ENCODE measurements around the gene ZNF488.

Gene ZNF488

GRCh38 chr10:47365431-47366180, 18.5 kb downstream of the ZNF488 start:
- DNase-seq: no peak

- no peak for DNase-seq
Observed at GRCh38 chr10:47364911-47365310, 19.2 kb downstream of the ZNF488 start.

- DNase-seq: peak; percentile 63
Observed at GRCh38 chr10:47364366-47364765, 19.7 kb downstream of the ZNF488 start.

DNA sequence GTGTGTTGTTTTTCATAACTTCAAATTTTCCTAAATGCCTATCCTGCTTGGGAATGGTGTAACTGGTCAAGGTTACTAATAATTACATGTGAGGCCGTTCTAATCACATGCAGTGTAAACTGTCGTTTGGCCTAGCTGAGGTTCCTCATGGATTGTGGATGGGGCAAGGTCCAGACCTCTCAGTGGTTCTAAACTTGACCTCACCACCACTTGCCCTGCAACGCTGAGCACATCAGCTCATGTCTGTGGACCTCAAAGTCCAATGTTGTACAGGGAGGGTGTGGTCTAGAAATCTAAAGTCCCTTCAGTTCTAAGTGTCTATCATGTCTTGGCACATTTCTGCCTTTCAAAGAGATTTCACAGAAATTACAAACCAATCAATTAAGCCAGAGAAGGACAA, 20.3 kb downstream of the ZNF488 start:
- no peak for DNase-seq

- no peak for DNase-seq
Observed at GRCh38 chr10:47362199-47362598, 21.9 kb downstream of the ZNF488 start.

- DNase-seq: peak; percentile 21
Observed at GRCh38 chr10:47361293-47361692, 22.8 kb downstream of the ZNF488 start.

DNA sequence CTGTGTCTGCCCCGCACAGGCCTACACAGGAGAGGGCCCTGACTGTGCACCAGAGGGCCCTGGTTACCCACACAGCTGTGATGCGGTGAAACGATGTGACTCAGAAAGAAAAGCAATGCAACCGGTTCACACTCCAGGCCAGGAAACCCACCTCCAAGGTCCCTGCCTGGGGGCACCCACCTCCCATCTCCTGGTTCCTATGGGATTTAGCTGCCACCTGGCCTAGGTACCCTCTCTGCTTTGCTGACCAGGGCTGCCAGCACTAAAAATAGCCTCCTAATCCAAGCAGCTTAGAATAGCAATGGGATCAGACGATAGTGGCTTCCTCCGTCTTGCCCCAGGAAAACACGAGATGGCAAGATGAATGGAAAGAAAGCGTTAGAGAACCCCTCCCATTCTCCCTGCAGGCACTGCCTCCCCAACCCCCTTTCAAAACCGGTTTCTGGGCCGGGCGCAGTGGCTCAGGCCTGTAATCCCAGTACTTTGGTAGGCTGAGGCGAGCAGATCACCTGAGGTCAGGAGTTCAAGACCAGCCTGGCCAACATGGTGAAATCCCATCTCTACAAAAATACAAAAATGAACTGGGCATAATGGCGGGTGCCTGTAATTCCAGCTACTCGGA, 23.6 kb downstream of the ZNF488 start:
- no peak for DNase-seq

GRCh38 chr10:47359626-47360418, 24.3 kb downstream of the ZNF488 start:
- DNase-seq: no peak

GRCh38 chr10:47359101-47359500, 25.0 kb downstream of the ZNF488 start:
- DNase-seq: no peak

GRCh38 chr10:47358457-47358856, 25.6 kb downstream of the ZNF488 start:
- no peak for DNase-seq

DNA sequence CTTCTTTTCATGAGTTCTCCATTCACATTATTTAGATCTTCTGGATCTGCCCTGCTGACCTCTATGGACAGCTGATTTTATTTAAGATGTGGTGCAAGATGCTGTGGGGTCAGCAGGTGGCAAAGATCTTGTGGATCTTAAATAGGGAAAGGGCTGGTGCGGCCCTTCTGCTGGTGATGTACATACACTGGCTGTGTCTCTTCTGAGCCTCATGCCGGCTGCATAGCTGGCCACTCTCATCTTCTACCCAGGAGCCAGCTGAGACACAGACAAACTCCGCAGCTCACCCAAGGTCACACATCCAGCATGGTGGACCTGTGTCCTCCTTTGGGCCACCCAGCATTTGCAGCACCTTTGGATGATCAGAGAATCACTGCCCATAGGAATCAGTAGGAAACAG, 26.2 kb downstream of the ZNF488 start:
- no peak for DNase-seq

DNA sequence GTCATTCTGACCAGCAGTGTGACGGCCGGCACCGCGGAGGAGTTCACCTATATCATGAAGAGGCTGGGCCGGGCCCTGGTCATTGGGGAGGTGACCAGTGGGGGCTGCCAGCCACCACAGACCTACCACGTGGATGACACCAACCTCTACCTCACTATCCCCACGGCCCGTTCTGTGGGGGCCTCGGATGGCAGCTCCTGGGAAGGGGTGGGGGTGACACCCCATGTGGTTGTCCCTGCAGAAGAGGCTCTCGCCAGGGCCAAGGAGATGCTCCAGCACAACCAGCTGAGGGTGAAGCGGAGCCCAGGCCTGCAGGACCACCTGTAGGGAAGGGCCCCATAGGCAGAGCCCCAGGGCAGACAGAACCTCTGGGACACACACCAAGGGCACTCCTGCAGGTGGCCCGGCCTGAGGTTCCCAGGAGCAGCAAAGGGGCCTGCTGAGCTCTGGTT, 26.9 kb downstream of the ZNF488 start:
- DNase-seq: no peak

DNA sequence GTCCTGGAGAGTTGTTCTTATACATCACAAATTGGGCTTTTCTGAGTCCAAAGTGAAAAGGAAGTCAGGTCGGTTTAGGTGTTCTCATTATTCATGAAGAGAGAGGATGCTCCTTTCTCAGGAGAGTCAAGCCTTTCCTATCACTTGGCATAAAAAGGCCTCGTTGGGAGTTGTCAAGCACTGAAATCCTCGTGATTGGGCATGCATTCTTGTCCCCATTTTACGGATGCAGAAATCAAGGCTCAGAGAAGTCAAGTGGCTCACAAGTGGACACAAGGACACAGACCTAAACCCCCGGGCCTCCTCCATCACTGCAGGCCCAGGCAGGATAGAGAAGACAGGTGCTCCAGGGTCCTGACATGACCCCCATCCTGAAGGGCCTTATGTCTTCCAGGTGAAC, 27.4 kb downstream of the ZNF488 start:
- no peak for DNase-seq

DNA sequence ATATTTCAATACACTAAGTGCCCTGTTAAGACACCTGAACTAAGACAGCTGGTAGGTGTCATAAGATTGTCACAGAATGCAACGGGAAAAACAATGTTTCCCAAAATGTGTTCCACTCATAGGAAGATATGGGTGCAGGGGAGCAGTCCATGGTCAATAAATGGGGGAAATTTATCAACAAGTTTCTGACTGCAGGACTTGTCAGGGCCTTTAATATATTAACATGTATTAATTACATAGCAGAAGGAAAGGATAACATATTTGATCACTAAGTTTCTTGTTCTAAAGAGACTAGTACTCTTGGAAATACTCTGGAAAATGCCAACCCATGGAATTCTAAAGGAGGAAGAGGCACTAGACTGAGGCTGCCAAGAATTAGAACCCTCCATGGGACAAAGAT, 29.2 kb downstream of the ZNF488 start:
- no peak for DNase-seq

- no peak for DNase-seq
Observed at GRCh38 chr10:47354165-47354564, 29.9 kb downstream of the ZNF488 start.

DNA sequence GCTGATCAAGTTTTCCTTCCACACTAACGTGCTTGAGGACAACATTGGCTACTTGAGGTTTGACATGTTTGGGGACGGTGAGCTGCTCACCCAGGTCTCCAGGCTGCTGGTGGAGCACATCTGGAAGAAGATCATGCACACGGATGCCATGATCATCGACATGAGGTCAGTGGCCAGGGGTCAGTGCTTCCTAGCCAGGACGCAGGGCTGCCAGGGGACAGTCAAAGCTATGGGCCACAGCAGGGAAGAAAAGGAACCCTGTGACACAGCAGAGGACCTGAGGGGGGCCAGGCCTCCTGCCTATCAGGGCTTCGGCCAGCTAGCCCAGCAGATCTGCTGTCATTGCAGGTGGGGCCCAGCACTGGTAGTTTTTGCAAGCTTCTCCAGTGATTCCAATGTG, 30.7 kb downstream of the ZNF488 start:
- DNase-seq: no peak

GRCh38 chr10:47351899-47352815, 31.9 kb downstream of the ZNF488 start:
- no peak for DNase-seq

DNA sequence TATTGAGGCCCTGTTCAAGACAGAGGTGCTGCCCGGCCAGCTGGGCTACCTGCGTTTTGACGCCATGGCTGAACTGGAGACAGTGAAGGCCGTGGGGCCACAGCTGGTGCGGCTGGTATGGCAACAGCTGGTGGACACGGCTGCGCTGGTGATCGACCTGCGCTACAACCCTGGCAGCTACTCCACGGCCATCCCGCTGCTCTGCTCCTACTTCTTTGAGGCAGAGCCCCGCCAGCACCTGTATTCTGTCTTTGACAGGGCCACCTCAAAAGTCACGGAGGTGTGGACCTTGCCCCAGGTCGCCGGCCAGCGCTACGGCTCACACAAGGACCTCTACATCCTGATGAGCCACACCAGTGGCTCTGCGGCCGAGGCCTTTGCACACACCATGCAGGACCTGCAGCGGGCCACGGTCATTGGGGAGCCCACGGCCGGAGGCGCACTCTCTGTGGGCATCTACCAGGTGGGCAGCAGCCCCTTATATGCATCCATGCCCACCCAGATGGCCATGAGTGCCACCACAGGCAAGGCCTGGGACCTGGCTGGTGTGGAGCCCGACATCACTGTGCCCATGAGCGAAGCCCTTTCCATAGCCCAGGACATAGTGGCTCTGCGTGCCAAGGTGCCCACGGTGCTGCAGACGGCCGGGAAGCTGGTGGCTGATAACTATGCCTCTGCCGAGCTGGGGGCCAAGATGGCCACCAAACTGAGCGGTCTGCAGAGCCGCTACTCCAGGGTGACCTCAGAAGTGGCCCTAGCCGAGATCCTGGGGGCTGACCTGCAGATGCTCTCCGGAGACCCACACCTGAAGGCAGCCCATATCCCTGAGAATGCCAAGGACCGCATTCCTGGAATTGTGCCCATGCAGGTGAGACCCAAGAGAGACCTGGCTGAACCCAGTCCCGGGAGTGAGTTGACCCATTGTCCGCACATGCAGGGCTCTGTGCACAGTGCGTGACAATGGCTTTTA, 33.1 kb downstream of the ZNF488 start:
- DNase-seq: no peak

- DNase-seq: no peak
Observed at GRCh38 chr10:47349941-47350371, 34.1 kb downstream of the ZNF488 start.

DNA sequence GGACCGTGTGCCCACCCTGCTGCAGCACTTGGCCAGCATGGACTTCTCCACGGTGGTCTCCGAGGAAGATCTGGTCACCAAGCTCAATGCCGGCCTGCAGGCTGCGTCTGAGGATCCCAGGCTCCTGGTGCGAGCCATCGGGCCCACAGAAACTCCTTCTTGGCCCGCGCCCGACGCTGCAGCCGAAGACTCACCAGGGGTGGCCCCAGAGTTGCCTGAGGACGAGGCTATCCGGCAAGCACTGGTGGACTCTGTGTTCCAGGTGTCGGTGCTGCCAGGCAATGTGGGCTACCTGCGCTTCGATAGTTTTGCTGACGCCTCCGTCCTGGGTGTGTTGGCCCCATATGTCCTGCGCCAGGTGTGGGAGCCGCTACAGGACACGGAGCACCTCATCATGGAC, 34.6 kb downstream of the ZNF488 start:
- no peak for DNase-seq

GRCh38 chr10:47348661-47349470, 35.2 kb downstream of the ZNF488 start:
- DNase-seq: no peak
